PC-9 (cell line): ENCODE results near the gene STRIP2. TPM values are rescaled to one million over a fixed set of nuclear protein-coding genes. Genes with fewer than 3 reads are reported as not detected.
"Not testable (repeated sequence)": the region's sequence is repeated elsewhere in the genome, so short reads cannot be mapped to it uniquely, and the experiment has no call there.

ENCODE experiments used
- BruUV-seq: library from RNA; stranded (reverse); fragments of 400-500 nt; replicated peaks from 2 replicates; lab custom pipeline; 2021; lab: Mats Ljungman, UMichigan
- CTCF ChIA-PET: fragments of 300-600 bp; sonication (Branson Sonifier 250); formaldehyde crosslinking; loops from one replicate; lab custom pipeline; 2022; ENCODE audit warnings: antibody characterized with exemption; lab: Charles Lee
- POLR2A ChIA-PET: fragments of 300-600 bp; sonication (Branson Sonifier 250); formaldehyde crosslinking; loops from one replicate; lab custom pipeline; 2022; ENCODE audit warnings: antibody characterized with exemption; ENCODE audit not compliant: unreplicated experiment; lab: Charles Lee
- DNase-seq, 2 experiments: peaks; one replicate each; pipeline versions ENCODE4 v3.0.0 to v3.0.0-alpha.2; 2015 to 2022; ENCODE audit warnings: mixed read lengths in 1 of 2
- H2AFZ ChIP-seq: fragments of 200-600 bp; sonication (generic); 2 replicates; pipeline ENCODE4 v1.8.1; 2017; ENCODE audit warnings: antibody characterized with exemption
- H3F3A ChIP-seq: fragments of 200-600 bp; sonication (generic); 2 replicates; pipeline ENCODE4 v1.8.1; 2017; ENCODE audit warnings: antibody characterized with exemption, mild to moderate bottlenecking, low read depth; ENCODE audit not compliant: insufficient read depth
- H3K27ac ChIP-seq: fragments of 200-600 bp; sonication (generic); 2 replicates; pipeline ENCODE4 v1.6.1; 2016; ENCODE audit warnings: mixed run types
- H3K27me3 ChIP-seq: fragments of 200-600 bp; sonication (generic); 2 replicates; pipeline ENCODE4 v1.6.1; 2016; ENCODE audit warnings: low read depth, mixed run types; ENCODE audit not compliant: insufficient read depth
- H3K36me3 ChIP-seq: fragments of 200-600 bp; sonication (generic); 2 replicates; pipeline ENCODE4 v1.6.1; 2016; ENCODE audit warnings: low read depth, mixed run types
- H3K4me1 ChIP-seq: fragments of 200-600 bp; sonication (generic); replicated peaks from 2 replicates; pipeline ENCODE4 v1.6.1; 2016; ENCODE audit warnings: mixed run types; ENCODE audit not compliant: insufficient read depth
- H3K4me2 ChIP-seq: fragments of 200-600 bp; sonication (generic); 2 replicates; pipeline ENCODE4 v1.6.1; 2017; ENCODE audit warnings: mixed run types
- H3K4me3 ChIP-seq: fragments of 200-600 bp; sonication (generic); 2 replicates; pipeline ENCODE4 v1.6.1; 2016; ENCODE audit warnings: mixed run types
- H3K79me2 ChIP-seq: fragments of 200-600 bp; sonication (generic); 2 replicates; pipeline ENCODE4 v1.6.1; 2017; ENCODE audit warnings: low read depth, mixed run types
- H3K9me2 ChIP-seq: fragments of 200-600 bp; sonication (generic); 2 replicates; pipeline ENCODE4 v1.8.1; 2017; ENCODE audit warnings: mild to moderate bottlenecking; ENCODE audit not compliant: insufficient read depth
- H3K9me3 ChIP-seq: fragments of 200-600 bp; sonication (generic); 2 replicates; pipeline ENCODE4 v1.8.1; 2016; ENCODE audit warnings: low read depth; ENCODE audit not compliant: insufficient read depth
- H4K20me1 ChIP-seq: fragments of 200-600 bp; sonication (generic); 2 replicates; pipeline ENCODE4 v1.8.1; 2017; ENCODE audit not compliant: insufficient read depth
- EZH2 ChIP-seq: fragments of 200-600 bp; sonication (generic); IDR thresholded peaks from 2 replicates; pipeline ENCODE4 v1.8.0; 2017; ENCODE audit warnings: antibody characterized with exemption, low read depth
- intact Hi-C: fragments of 100-400 bp; cut with micrococcal nuclease; formaldehyde crosslinking; loops from one replicate; pipeline ENCODE4 v1.10.0; 2022; ENCODE audit not compliant: unreplicated experiment
- total RNA-seq: library from RNA; stranded (reverse); gene quantifications from 2 replicates; pipeline ENCODE4 v1.2.3, GENCODE V29; 2021
- TF ChIP-seq, protein P1 (sequence below): fragments of 200-600 bp; sonication (generic); conservative IDR thresholded peaks from 2 replicates; pipeline ENCODE4 v1.6.1; 2017; ENCODE audit warnings: mixed run types, antibody characterized with exemption, mild to moderate bottlenecking, moderate library complexity

The STRIP2 gene
- total RNA-seq, 1 experiment from 2014 or later, result 9.5 TPM

GRCh38 chr7:129470411-129470810, 36.2 kb downstream of the STRIP2 start:
- Histone ChIP-seq H3K9me2 (no peaks in the 10 kb centered on the region), H4K20me1 (no peaks in the 10 kb centered on the region), H3K9me3 (no peaks in the 10 kb centered on the region), H3K4me3 (no peak overlapping the region), H3K79me2 (no peaks in the 10 kb centered on the region), H3K4me2 (no peak overlapping the region), H2AFZ (no peak overlapping the region), H3K27me3 (no peaks in the 10 kb centered on the region), H3K27ac (peak overlapping the region; percentile 80), H3K4me1 (peaks cover 45% of the 10 kb centered on the region), H3F3A (peaks cover 33% of the 10 kb centered on the region), H3K36me3 (peaks cover 42% of the 10 kb centered on the region)
- no TSS peak for BruUV-seq
- CTCF ChIA-PET, result interaction anchor here (0.6 to 5.3 kb wide), 2 partner anchors 66 to 103 kb away, joined by 3 to 29 read pairs; no protein-coding TSS in a partner anchor
- DNase-seq, result no peak
- intact Hi-C loops, result no loop called here
- TF ChIP-seq EZH2, result no peak
- TF ChIP-seq, protein P1, sequence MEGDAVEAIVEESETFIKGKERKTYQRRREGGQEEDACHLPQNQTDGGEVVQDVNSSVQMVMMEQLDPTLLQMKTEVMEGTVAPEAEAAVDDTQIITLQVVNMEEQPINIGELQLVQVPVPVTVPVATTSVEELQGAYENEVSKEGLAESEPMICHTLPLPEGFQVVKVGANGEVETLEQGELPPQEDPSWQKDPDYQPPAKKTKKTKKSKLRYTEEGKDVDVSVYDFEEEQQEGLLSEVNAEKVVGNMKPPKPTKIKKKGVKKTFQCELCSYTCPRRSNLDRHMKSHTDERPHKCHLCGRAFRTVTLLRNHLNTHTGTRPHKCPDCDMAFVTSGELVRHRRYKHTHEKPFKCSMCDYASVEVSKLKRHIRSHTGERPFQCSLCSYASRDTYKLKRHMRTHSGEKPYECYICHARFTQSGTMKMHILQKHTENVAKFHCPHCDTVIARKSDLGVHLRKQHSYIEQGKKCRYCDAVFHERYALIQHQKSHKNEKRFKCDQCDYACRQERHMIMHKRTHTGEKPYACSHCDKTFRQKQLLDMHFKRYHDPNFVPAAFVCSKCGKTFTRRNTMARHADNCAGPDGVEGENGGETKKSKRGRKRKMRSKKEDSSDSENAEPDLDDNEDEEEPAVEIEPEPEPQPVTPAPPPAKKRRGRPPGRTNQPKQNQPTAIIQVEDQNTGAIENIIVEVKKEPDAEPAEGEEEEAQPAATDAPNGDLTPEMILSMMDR, result no peak
- POLR2A ChIA-PET, result no interaction called here

GRCh38 chr7:129471402-129471827, 37.2 kb downstream of the STRIP2 start:
- H3F3A ChIP-seq, result peaks cover 33% of the 10 kb centered on the region
- DNase-seq, result peak in 1 of 2 experiments; percentile 58
- ChIA-PET POLR2A (no interaction called here), CTCF (interaction anchor here (0.6 to 5.3 kb wide), 7 partner anchors 37 to 553 kb away, joined by 3 to 29 read pairs (median 4); partner anchors contain the start of gene STRIP2)
- peaks cover 36% of the 10 kb centered on the region for H3K36me3 ChIP-seq
- H3K79me2 ChIP-seq, result no peaks in the 10 kb centered on the region
- no peaks in the 10 kb centered on the region for H3K27me3 ChIP-seq
- H3K4me3 ChIP-seq, result no peak overlapping the region
- H2AFZ ChIP-seq, result no peak overlapping the region
- peaks cover 45% of the 10 kb centered on the region for H3K4me1 ChIP-seq
- 0 out of 2 replicates have a peak overlapping the region, but pooled peaks have one; percentile 21 for H3K4me2 ChIP-seq
- TF ChIP-seq, protein P1, result no peak
- TF ChIP-seq EZH2, result no peak
- no peaks in the 10 kb centered on the region for H3K9me2 ChIP-seq
- no TSS peak for BruUV-seq
- no peaks in the 10 kb centered on the region for H3K9me3 ChIP-seq
- no peaks in the 10 kb centered on the region for H4K20me1 ChIP-seq
- intact Hi-C loops, result no loop called here
- H3K27ac ChIP-seq, result peak overlapping the region; percentile 80

- H3K9me3 ChIP-seq, H3K9me2 ChIP-seq, BruUV-seq, H3K79me2 ChIP-seq, H3K4me2 ChIP-seq, H3K27me3 ChIP-seq, H3K4me3 ChIP-seq, intact Hi-C loops, CTCF ChIA-PET, H3K27ac ChIP-seq, H4K20me1 ChIP-seq, DNase-seq, H2AFZ ChIP-seq: not testable (repeated sequence)
- Histone ChIP-seq H3F3A (peaks cover 13% of the 10 kb centered on the region), H3K4me1 (peaks cover 16% of the 10 kb centered on the region), H3K36me3 (peaks cover 16% of the 10 kb centered on the region; the same call in 1 of the 2 replicates)
- POLR2A ChIA-PET, result interaction anchor here (0.6 kb wide), 1 partner anchor 379 kb away, joined by 3 read pairs; no protein-coding TSS in a partner anchor
Measured at GRCh38 chr7:129475931-129476330, 41.7 kb downstream of the STRIP2 start.

DNA sequence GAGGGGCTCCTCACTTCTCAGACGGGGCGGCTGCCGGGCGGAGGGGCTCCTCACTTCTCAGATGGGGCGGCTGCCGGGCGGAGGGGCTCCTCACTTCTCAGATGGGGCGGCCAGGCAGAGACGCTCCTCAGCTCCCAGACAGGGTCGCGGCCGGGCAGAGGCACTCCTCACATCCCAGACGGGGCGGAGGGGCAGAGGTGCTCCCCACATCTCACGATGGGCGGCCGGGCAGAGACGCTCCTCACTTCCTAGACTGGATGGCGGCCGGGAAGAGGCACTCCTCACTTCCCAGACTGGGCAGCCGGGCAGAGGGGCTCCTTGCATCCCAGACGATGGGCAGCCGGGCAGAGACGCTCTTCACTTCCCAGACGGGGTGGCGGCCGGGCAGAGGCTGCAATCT, 42.2 kb downstream of the STRIP2 start:
- BruUV-seq, H2AFZ ChIP-seq, H3K9me2 ChIP-seq, H3K27me3 ChIP-seq, H4K20me1 ChIP-seq, CTCF ChIA-PET, intact Hi-C loops, H3F3A ChIP-seq, H3K4me2 ChIP-seq, H3K4me3 ChIP-seq, H3K9me3 ChIP-seq, H3K27ac ChIP-seq, DNase-seq, H3K79me2 ChIP-seq: not testable (repeated sequence)
- Histone ChIP-seq H3K36me3 (peaks cover 15% of the 10 kb centered on the region; the same call in 1 of the 2 replicates), H3K4me1 (peaks cover 11% of the 10 kb centered on the region)
- POLR2A ChIA-PET, result interaction anchor here (0.6 kb wide), 1 partner anchor 379 kb away, joined by 3 read pairs; no protein-coding TSS in a partner anchor
